HG03342 (cell line): ENCODE data around the gene INSYN2A.

Experiments
- ATAC-seq: cut with Tn5 transposase; IDR thresholded peaks from one replicate; pipeline ENCODE4 v1.9.1; 2021; ENCODE audit warnings: mild to moderate bottlenecking, moderate library complexity; ENCODE audit not compliant: unreplicated experiment

INSYN2A gene, protein sequence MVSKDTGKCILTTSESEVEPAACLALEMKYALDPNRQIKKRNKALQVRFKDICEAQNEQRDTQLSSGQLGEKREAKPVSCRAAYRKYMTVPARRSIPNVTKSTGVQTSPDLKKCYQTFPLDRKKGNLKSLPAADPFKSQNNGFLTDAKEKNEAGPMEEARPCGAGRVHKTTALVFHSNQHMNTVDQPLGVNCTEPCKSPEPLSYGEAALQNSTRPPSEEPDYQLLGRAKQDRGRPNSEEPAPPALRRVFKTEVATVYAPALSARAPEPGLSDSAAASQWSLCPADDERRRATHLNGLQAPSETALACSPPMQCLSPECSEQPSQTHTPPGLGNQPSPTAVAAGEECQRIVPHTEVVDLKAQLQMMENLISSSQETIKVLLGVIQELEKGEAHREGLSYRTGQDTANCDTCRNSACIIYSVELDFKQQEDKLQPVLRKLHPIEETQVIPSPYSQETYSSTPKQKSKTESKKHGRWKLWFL

DNA sequence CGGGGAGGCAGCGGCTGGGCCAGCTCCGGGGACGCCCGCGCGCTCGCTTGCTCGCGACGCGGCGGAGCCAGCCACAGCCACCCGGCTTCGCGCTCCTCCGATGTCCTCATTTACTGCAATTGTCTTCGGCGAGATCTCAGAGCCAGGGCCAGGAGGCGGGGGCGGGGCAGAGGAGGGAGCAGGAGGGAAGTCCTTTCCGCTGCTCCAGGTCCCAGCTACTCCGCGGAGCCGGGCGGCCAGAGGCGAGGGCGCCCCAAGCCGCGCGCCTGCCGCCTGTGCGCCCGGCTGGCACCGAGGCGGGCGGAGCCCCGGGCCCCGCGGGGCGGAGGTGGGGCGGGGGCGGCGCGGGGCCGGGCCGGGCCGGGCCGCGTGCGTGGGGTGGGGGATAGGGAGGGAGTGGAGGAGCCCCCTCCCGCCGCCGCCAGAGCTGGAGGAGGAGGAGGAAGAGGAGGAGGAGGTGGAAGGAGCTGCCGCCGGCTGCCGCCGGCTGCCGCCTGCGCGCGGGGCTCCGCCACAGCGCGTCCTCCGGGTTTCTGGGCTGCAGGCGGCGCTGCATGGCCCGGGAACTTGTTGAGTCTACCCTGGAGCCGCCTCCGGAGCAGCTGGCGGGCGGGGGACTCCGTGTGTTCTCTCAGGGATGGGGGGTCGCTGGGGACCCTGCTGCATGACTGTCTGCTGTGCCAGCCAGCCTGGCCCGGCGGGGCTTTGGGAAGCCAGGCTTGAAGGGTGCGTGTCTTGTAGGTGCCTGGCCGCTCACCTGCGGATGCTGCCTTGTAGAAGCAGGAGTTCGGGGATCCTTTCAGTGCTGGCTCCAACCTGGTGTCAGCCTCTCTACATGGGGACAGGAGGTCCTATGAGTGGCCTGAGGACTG is at the start of gene INSYN2A:
Gene INSYN2A, minus strand, starts transcription at position 310 of the 872 bp plus-strand sequence. CDS start 20,196 bp downstream, outside the sequence.
- ATAC-seq = no peak

GRCh38 chr10:127245456-127245855 is 49.1 kb upstream of the INSYN2A start:
- ATAC-seq = no peak

DNA sequence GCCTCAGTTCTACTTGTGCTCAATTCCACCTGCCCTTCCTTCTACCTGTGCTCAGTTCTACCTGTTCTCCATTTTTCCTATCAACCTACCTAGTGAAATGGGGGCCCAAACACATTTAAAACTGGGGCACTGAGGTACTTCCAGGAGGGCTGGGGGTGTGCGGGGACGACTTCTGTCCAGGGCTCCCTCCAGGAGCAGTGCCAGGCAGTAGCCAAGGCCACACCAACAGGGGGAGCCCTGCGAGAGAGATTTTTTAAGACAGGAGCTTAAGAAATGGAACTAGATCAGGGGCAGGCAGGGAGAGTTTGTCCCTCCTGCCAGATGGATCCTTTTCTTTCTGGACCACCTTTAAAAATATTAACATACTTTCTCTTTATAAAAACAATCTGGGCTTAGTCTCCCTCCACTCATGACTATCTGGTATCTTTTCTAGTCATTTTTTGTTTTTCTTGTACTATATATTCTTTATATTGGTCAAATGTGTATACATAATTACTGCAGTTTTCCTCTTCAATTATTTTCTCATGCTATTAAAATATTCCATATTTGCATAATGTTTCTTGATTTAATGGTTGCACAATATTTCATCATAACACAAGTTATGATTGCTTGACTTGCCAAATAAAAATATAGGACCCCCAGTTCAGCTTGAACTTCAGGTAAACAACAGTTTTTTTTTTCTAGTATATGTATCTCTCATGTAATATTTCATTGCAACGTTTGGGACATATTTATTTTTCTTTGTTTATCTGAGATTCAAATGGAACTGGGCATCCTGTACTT is 47.3 kb upstream of the INSYN2A start:
- no peak for ATAC-seq

DNA sequence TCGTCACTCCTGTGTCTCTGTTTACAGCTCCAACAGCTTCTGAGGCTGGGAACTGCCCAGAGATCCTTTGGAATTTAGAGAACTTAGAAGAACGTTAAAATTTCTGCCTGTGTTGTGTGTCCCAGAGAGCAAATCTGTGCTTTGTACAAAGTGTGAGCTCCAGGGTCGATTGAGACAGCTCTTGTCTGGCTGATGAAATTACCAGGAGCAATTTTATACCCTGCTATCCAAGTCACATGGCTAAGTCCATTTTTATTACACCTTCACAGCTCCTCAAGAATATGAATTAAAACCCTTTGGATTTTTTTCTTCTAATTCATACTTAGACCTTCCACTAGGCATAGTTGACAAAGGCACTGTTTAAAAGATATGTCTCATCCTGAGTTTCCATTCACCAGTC is 46.5 kb upstream of the INSYN2A start:
- no peak for ATAC-seq

GRCh38 chr10:127236266-127236665 is 39.9 kb upstream of the INSYN2A start:
- no peak for ATAC-seq

GRCh38 chr10:127234306-127234800 is 38.0 kb upstream of the INSYN2A start:
- ATAC-seq = no peak

GRCh38 chr10:127228195-127228787 is 31.9 kb upstream of the INSYN2A start:
- no peak for ATAC-seq

DNA sequence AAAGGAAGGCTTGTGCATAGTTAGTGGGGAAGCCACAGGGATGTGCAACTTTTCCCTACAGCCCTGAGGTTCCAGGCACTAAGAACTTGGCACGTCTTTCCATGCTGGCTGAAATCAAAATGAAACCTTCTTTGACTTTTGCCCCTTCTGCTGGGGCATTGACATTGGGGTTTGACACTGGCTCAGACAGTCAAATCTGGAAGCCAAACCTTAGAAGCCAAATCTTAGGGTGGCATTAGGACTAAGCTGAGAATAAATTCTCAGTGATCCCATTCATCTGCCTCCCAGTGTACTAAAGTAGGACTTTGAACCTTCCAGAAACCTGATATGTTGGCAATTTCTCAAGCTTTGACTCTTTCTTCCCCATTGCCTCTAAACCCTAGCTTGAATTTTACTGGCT is 31.3 kb upstream of the INSYN2A start:
- no peak for ATAC-seq

DNA sequence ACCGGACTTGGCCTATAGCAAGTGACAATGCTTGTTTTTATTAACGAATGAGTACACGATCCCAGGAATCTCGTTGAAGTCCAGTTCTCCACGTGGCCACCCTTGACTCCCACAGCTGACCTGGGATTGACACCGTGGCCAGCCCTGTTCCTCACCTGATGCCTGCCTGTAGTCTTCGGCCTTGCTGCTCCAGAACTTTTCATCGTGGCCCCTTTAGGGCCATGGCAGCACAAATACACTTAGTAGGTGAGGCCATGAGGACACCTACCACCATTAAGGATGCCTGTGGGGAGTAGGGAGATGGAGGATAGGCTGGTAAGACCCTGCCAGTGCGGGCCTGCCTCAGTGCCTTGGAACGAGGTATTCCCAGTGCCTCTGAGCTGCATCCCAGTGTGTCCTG is 30.6 kb upstream of the INSYN2A start:
- no peak for ATAC-seq

- no peak for ATAC-seq
These were observed 24.9 kb upstream of the INSYN2A start for GRCh38 chr10:127221281-127221680.

DNA sequence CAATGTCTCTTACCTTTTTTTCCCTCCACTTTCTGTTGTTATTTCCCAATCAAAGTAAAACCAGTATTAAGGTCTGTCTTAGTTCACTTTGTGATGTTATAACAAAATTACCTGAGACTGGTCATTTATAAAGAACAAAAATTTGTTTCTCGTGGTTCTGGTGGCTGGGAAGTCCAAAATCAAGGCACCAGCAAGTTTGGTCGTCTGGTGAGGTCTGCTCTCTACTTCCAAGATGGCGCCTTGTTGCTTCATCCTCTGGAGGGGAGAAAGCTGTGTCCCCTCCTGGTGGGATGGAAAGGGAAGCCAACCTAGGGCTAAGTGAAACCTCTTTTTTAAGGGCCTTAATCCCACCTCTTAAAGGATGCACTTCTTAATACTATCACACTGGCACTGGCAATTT is 22.3 kb upstream of the INSYN2A start:
- ATAC-seq = no peak

GRCh38 chr10:127216786-127217185 is 20.4 kb upstream of the INSYN2A start:
- no peak for ATAC-seq

DNA sequence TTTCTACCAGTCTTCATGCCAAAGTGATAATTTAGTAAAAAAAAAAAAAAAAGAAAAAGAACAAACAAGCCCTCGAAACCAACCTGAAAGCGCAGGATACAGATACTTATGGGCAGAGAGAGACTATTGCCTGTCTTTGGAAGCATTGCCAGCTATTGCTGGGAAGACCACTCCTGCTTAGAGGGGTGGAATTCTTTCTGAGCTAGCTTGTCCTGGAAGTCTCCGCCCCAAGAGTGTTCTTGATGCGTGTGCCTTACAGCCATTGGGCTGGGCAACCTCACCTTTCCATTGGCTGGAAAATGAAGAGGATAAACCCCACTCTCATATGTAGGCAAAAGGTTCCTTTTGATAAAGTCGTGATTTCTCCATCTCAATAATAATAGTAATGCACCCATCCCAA is 19.9 kb upstream of the INSYN2A start:
- ATAC-seq = no peak

GRCh38 chr10:127215866-127216265 is 19.5 kb upstream of the INSYN2A start:
- ATAC-seq = no peak

DNA sequence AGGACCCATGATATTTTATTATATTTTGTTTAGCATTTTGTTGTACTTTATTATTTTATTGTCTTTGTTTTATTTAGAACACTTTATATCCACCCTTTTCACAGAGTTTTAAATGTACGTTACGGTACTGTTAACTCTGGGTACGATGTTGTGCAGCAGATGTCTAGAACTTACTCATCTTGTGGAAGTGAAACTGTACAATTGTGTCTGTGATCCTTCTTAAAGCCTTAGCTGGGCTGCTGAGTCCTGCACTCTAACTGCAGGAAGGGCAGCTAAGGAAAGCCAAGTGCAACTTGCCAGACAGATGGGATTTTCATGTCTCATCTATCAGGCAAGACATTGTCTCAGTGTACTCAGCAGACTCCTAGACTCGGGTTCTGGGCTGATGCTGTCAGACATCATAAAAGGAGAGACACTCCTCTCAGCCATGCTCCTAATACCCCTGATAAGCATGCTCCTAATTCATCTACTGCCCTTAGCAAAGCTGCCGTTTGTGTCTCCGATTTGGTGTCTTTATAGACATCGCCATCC is 14.6 kb upstream of the INSYN2A start:
- ATAC-seq = no peak

DNA sequence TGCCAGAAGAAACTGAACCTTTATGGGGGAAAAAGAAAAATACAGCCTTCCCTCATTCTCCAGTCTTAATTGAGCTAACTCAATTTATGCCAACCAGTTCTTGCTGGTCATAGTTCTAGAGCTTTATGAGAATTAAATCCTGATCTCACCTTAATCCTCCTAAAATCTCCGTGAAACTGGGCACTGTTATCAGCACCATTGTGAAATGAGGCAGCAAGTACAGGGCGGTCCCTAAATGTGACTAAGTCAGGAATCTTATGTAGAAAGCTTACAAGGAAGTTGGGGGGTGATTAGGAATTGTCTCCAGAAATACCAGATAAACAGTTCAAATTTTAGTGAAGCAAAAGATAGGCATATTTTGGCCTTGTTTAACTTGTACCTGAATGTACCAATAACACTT is 10.7 kb upstream of the INSYN2A start:
- ATAC-seq = no peak

GRCh38 chr10:127203067-127203466 is 6.7 kb upstream of the INSYN2A start:
- no peak for ATAC-seq

DNA sequence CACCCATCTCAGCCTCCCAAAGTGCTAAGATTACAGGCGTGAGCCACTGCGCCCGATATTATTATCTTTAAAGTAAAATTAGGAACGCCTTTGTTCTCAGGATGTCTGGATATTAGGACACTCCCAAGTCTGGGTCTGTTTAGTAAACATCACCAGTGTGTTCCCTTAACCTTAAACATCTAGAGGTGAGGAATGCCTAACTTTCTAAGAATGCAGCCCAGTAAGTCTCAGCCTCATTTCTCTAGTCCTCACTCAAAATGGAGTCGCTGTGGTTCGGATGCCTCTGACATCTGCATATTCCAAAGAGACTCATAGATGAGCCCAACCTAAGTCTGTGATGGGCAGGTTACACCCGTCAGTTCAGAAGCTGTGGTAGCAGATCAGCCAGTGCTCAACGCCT is 4.3 kb upstream of the INSYN2A start:
- ATAC-seq = no peak

DNA sequence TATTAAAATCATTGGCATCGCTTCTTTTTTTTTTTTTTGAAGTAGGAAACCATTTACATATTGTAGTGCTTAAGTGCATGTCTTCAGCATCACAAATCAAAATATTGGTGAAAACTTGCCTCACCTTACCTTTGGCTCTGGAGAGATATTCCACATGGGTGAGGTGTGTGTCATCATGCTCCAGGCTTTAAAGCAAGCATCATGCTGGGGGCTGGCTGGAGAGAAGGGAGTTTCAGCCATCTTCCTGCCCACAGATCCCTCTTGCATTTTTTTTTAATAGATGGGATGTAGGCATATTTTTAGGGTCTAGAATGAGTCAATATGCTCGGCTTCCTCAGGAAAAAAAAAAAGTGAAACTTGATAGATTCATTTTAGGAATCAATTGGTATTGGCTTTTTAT is 2.3 kb upstream of the INSYN2A start:
- no peak for ATAC-seq

DNA sequence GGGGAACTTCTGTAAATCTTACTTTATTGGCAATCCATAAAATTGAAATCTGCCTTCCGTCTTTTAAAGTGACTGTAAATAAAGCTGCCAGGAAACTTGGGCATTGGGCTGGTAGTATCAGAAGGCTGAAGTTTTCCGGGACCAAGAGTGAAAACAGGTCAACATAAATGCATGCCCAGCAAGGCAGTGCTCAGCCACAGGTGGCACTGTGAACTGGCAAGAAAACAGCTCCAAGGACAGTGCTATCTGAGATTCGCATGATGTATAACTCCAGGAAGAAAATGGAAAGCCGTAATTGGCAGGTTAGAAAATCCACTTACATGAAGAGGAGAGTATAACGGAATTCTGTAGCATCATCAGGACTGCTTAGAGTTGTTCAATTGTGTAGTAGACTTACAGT is 1.9 kb upstream of the INSYN2A start:
- ATAC-seq = no peak

DNA sequence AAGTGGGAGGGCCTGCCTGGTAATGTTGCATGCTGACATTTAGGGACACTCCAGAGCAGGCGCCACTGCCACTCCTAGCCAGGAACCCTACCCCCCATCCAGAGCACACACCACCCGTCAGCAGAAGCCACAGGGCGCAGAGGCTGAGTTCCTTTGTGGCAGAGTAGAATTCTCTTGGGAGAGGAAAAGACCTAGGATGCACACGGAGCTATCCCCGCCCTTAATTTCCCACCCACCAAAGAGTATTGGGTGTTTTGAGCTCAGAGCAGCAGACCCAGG is 702 bp upstream of the INSYN2A start:
- no peak for ATAC-seq
